HL-60 (cell line): ENCODE data around the gene CCNJL.

Source experiments
- CTCF ChIP-seq: IDR thresholded peaks from one replicate; pipeline ENCODE4 v1.5.1; 2011; ENCODE audit warnings: low read length, control low read depth, inconsistent platforms; ENCODE audit not compliant: insufficient read depth
- GABPA ChIP-seq: IDR thresholded peaks from 2 replicates; pipeline ENCODE4 v1.6.1; 2012; ENCODE audit warnings: low read depth
- POLR2AphosphoS5 ChIP-seq: IDR thresholded peaks from 2 replicates; pipeline ENCODE4 v1.6.1; 2012; ENCODE audit warnings: low read depth
- REST ChIP-seq: IDR thresholded peaks from 2 replicates; pipeline ENCODE4 v1.6.1; 2012; ENCODE audit warnings: low read depth; ENCODE audit not compliant: insufficient replicate concordance
- SPI1 ChIP-seq: IDR thresholded peaks from 2 replicates; pipeline ENCODE4 v1.6.1; 2012; ENCODE audit warnings: low read depth, mild to moderate bottlenecking, borderline replicate concordance

GRCh38 chr5:160274483-160274931, 37.9 kb downstream of the CCNJL start:
- TF ChIP-seq CTCF (no peak), POLR2AphosphoS5 (no peak), REST (no peak), GABPA (no peak), SPI1 (no peak)
